Measurements from ENCODE around the gene NKX2-1. TPM values are rescaled to one million over a fixed set of nuclear protein-coding genes. Genes with fewer than 3 reads are reported as not detected.
"Not testable (repeated sequence)": the region's sequence is repeated elsewhere in the genome, so short reads cannot be mapped to it uniquely, and the experiment has no call there.

Gene NKX2-1
- total RNA-seq, 3 donors from 2014 or later (not counting 1 experiment from before 2014, with no cell fraction given): not detected

GRCh38 chr14:36485773-36486172 lies 34.3 kb downstream of the NKX2-1 start:
- Histone ChIP-seq H3K36me3 (ENCODE audit: control insufficient read depth, insufficient read depth, low read length) (no peaks in the 10 kb centered on the region), H3K4me3 (ENCODE audit: low read length) (no peak overlapping the region), H3K9me3 (ENCODE audit: control insufficient read depth, insufficient read depth, low read length) (no peaks in the 10 kb centered on the region), H3K27ac (ENCODE audit: low read length) (no peak overlapping the region), H3K27me3 (ENCODE audit: control insufficient read depth, insufficient read depth, low read length) (peaks cover 2% of the 10 kb centered on the region), H3K4me1 (ENCODE audit: control insufficient read depth, insufficient read depth, low read length) (no peaks in the 10 kb centered on the region)
- Mint-ChIP-seq H3K27ac (no peak overlapping the region), H3K9me3 (no peaks in the 10 kb centered on the region), H3K4me3 (no peak overlapping the region), H3K27me3 (ENCODE audit: low read depth in 2 of 2) (peaks cover 3 to 7% of the 10 kb centered on the region in 2 donors), H3K4me1 (no peaks in the 10 kb centered on the region), H3K36me3 (no peaks in the 10 kb centered on the region)
- no CpG with 5 or more reads among the region's 2 CpGs for WGBS (ENCODE audit: insufficient coverage)
- intact Hi-C loops (cut with micrococcal nuclease): no loop called here
- ATAC-seq: no peak
- DNase-seq: no peak
- no peak for TF ChIP-seq CTCF (IDR thresholded peaks at IDR 0.05)

GRCh38 chr14:36479344-36479743 lies 40.7 kb downstream of the NKX2-1 start:
- Mint-ChIP-seq H3K27ac (no peak overlapping the region), H3K4me3 (no peak overlapping the region), H3K27me3 (ENCODE audit: low read depth in 2 of 2) (no peaks in the 10 kb centered on the region), H3K9me3 (peaks cover 3 to 5% of the 10 kb centered on the region in 2 donors), H3K4me1 (no peaks in the 10 kb centered on the region), H3K36me3 (no peaks in the 10 kb centered on the region)
- ATAC-seq: no peak
- no peaks in the 10 kb centered on the region for H3K9me3 ChIP-seq (ENCODE audit: control insufficient read depth, insufficient read depth, low read length)
- no peaks in the 10 kb centered on the region for H3K27me3 ChIP-seq (ENCODE audit: control insufficient read depth, insufficient read depth, low read length)
- H3K4me3 ChIP-seq (ENCODE audit: low read length): no peak overlapping the region
- intact Hi-C loops (cut with micrococcal nuclease): no loop called here
- no peaks in the 10 kb centered on the region for H3K36me3 ChIP-seq (ENCODE audit: control insufficient read depth, insufficient read depth, low read length)
- no peak for TF ChIP-seq CTCF (IDR thresholded peaks at IDR 0.05)
- WGBS (ENCODE audit: insufficient coverage): 72% methylated on average over 4 of the region's 4 CpGs
- DNase-seq: no peak
- H3K4me1 ChIP-seq (ENCODE audit: control insufficient read depth, insufficient read depth, low read length): no peaks in the 10 kb centered on the region
- H3K27ac ChIP-seq (ENCODE audit: low read length): no peak overlapping the region

- H3K27me3 Mint-ChIP-seq (ENCODE audit: low read depth in 2 of 2): no peaks in the 10 kb centered on the region
- Histone ChIP-seq H3K36me3 (ENCODE audit: control insufficient read depth, insufficient read depth, low read length) (no peaks in the 10 kb centered on the region), H3K27me3 (ENCODE audit: control insufficient read depth, insufficient read depth, low read length) (no peaks in the 10 kb centered on the region), H3K4me1 (ENCODE audit: control insufficient read depth, insufficient read depth, low read length) (no peaks in the 10 kb centered on the region), H3K9me3 (ENCODE audit: control insufficient read depth, insufficient read depth, low read length) (no peaks in the 10 kb centered on the region), H3K4me3 (ENCODE audit: low read length) (no peak overlapping the region), H3K27ac (ENCODE audit: low read length) (no peak overlapping the region)
- DNase-seq: no peak
- no peak overlapping the region for H3K27ac Mint-ChIP-seq
- no peak overlapping the region for H3K4me3 Mint-ChIP-seq
- peaks cover 3 to 5% of the 10 kb centered on the region in 2 donors for H3K9me3 Mint-ChIP-seq
- no peaks in the 10 kb centered on the region for H3K36me3 Mint-ChIP-seq
- no peak for TF ChIP-seq CTCF (IDR thresholded peaks at IDR 0.05)
- WGBS (ENCODE audit: insufficient coverage): 0% methylated on average over 1 of the region's 1 CpG
- no peaks in the 10 kb centered on the region for H3K4me1 Mint-ChIP-seq
- intact Hi-C loops (cut with micrococcal nuclease): no loop called here
- no peak for ATAC-seq
Measured at GRCh38 chr14:36478782-36479181, 41.2 kb downstream of the NKX2-1 start.

- Histone ChIP-seq H3K9me3 (ENCODE audit: control insufficient read depth, insufficient read depth, low read length) (no peaks in the 10 kb centered on the region), H3K27ac (ENCODE audit: low read length) (no peak overlapping the region), H3K36me3 (ENCODE audit: control insufficient read depth, insufficient read depth, low read length) (no peaks in the 10 kb centered on the region), H3K4me1 (ENCODE audit: control insufficient read depth, insufficient read depth, low read length) (no peaks in the 10 kb centered on the region), H3K4me3 (ENCODE audit: low read length) (no peak overlapping the region), H3K27me3 (ENCODE audit: control insufficient read depth, insufficient read depth, low read length) (no peaks in the 10 kb centered on the region)
- DNase-seq (no peak), ATAC-seq (no peak)
- peaks cover 3 to 5% of the 10 kb centered on the region in 2 donors for H3K9me3 Mint-ChIP-seq
- no peak for TF ChIP-seq CTCF (IDR thresholded peaks at IDR 0.05)
- no peak overlapping the region for H3K27ac Mint-ChIP-seq
- H3K4me3 Mint-ChIP-seq: no peak overlapping the region
- no peaks in the 10 kb centered on the region for H3K36me3 Mint-ChIP-seq
- no peaks in the 10 kb centered on the region for H3K4me1 Mint-ChIP-seq
- H3K27me3 Mint-ChIP-seq (ENCODE audit: low read depth in 2 of 2): no peaks in the 10 kb centered on the region
- intact Hi-C loops (cut with micrococcal nuclease): no loop called here
- WGBS (ENCODE audit: insufficient coverage): 78% methylated on average over 6 of the region's 6 CpGs
Measured at GRCh38 chr14:36477266-36477665, 42.8 kb downstream of the NKX2-1 start.

- H3K9me3 ChIP-seq (ENCODE audit: control insufficient read depth, insufficient read depth, low read length); H3K27me3 Mint-ChIP-seq (ENCODE audit: low read depth in 2 of 2); H3K4me1 Mint-ChIP-seq; H3K4me3 ChIP-seq (ENCODE audit: low read length); H3K36me3 ChIP-seq (ENCODE audit: control insufficient read depth, insufficient read depth, low read length); DNase-seq; H3K9me3 Mint-ChIP-seq; H3K27me3 ChIP-seq (ENCODE audit: control insufficient read depth, insufficient read depth, low read length); H3K36me3 Mint-ChIP-seq; intact Hi-C loops (cut with micrococcal nuclease); H3K27ac ChIP-seq (ENCODE audit: low read length); H3K4me1 ChIP-seq (ENCODE audit: control insufficient read depth, insufficient read depth, low read length); H3K27ac Mint-ChIP-seq; ATAC-seq; H3K4me3 Mint-ChIP-seq: not testable (repeated sequence)
- 95% methylated on average over 5 of the region's 7 CpGs for WGBS (ENCODE audit: insufficient coverage)
Measured at GRCh38 chr14:36476061-36476460, 44.0 kb downstream of the NKX2-1 start.
